Ovary (tissue), 3 donors: ENCODE measurements around the gene RETN.

Source experiments
- EP300 ChIP-seq: sonication (generic); formaldehyde crosslinking; IDR thresholded peaks from one replicate; pipeline ENCODE4 v1.6.1; 2017; ENCODE audit warnings: antibody characterized with exemption
- POLR2A ChIP-seq: fragments of 450-650 bp; IDR thresholded peaks from one replicate; pipeline ENCODE4 v1.6.1; 2017; ENCODE audit warnings: antibody characterized with exemption, mild to moderate bottlenecking, moderate library complexity
- TF ChIP-seq, protein P1 (sequence below), 3 donors: fragments of 450-650 bp in 2 of 3; fragments of 200-600 bp in 1 of 3; IDR thresholded peaks; one replicate each; pipeline versions ENCODE4 v1.5.1 to v1.8.0; 2016 to 2022; ENCODE audit warnings: antibody characterized with exemption in 3 of 3, mild to moderate bottlenecking in 1 of 3
- donor health status: DM: no; HTN: no; CAD: no.

- TF ChIP-seq, protein P1, sequence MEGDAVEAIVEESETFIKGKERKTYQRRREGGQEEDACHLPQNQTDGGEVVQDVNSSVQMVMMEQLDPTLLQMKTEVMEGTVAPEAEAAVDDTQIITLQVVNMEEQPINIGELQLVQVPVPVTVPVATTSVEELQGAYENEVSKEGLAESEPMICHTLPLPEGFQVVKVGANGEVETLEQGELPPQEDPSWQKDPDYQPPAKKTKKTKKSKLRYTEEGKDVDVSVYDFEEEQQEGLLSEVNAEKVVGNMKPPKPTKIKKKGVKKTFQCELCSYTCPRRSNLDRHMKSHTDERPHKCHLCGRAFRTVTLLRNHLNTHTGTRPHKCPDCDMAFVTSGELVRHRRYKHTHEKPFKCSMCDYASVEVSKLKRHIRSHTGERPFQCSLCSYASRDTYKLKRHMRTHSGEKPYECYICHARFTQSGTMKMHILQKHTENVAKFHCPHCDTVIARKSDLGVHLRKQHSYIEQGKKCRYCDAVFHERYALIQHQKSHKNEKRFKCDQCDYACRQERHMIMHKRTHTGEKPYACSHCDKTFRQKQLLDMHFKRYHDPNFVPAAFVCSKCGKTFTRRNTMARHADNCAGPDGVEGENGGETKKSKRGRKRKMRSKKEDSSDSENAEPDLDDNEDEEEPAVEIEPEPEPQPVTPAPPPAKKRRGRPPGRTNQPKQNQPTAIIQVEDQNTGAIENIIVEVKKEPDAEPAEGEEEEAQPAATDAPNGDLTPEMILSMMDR (IDR thresholded peaks at IDR 0.05) = no peak
- TF ChIP-seq POLR2A (no peak), EP300 (no peak)
Observed at GRCh38 chr19:7644550-7644877, 24.3 kb upstream of the RETN start.
